Kidney epithelial cell (primary cell): Measurements from ENCODE around the gene IFIT1. TPM values are rescaled to one million over a fixed set of nuclear protein-coding genes. Genes with fewer than 3 reads are reported as not detected.

Experiments
- DNase-seq: peaks from one replicate; pipeline ENCODE4 v3.0.0-alpha.2; 2010; ENCODE audit warnings: low read depth
- H3K27me3 ChIP-seq: 2 replicates; pipeline ENCODE4 v1.6.0; 2011; ENCODE audit warnings: low read length; ENCODE audit not compliant: control insufficient read depth, insufficient read depth
- H3K36me3 ChIP-seq: 2 replicates; pipeline ENCODE4 v1.5.1; 2011; ENCODE audit warnings: low read length; ENCODE audit not compliant: control insufficient read depth, insufficient read depth
- H3K4me3 ChIP-seq: 2 replicates; pipeline ENCODE4 v1.5.1; 2011; ENCODE audit warnings: low read depth, mild to moderate bottlenecking, control low read depth, low read length
- total RNA-seq: library from RNA; depleted of rRNA; stranded (reverse); fragments of >200 nt; gene quantifications from 2 replicates; pipeline ENCODE4 v1.2.3, GENCODE V29; 2015
- TF ChIP-seq, protein P1 (sequence below): IDR thresholded peaks from 2 replicates; pipeline ENCODE4 v1.5.1; 2011; ENCODE audit warnings: mild to moderate bottlenecking, moderate library complexity, low read length, control low read depth, inconsistent platforms; ENCODE audit not compliant: insufficient read depth, poor library complexity, severe bottlenecking

Gene IFIT1
- total RNA-seq, 1 donor from 2014 or later: 10.4 TPM

- TF ChIP-seq, protein P1, sequence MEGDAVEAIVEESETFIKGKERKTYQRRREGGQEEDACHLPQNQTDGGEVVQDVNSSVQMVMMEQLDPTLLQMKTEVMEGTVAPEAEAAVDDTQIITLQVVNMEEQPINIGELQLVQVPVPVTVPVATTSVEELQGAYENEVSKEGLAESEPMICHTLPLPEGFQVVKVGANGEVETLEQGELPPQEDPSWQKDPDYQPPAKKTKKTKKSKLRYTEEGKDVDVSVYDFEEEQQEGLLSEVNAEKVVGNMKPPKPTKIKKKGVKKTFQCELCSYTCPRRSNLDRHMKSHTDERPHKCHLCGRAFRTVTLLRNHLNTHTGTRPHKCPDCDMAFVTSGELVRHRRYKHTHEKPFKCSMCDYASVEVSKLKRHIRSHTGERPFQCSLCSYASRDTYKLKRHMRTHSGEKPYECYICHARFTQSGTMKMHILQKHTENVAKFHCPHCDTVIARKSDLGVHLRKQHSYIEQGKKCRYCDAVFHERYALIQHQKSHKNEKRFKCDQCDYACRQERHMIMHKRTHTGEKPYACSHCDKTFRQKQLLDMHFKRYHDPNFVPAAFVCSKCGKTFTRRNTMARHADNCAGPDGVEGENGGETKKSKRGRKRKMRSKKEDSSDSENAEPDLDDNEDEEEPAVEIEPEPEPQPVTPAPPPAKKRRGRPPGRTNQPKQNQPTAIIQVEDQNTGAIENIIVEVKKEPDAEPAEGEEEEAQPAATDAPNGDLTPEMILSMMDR: no peak
- Histone ChIP-seq H3K27me3 (no peaks in the 10 kb centered on the region), H3K4me3 (no peak overlapping the region), H3K36me3 (no peaks in the 10 kb centered on the region)
- no peak for DNase-seq
Measured at GRCh38 chr10:89363729-89364442, 28.5 kb upstream of the IFIT1 start.

DNA sequence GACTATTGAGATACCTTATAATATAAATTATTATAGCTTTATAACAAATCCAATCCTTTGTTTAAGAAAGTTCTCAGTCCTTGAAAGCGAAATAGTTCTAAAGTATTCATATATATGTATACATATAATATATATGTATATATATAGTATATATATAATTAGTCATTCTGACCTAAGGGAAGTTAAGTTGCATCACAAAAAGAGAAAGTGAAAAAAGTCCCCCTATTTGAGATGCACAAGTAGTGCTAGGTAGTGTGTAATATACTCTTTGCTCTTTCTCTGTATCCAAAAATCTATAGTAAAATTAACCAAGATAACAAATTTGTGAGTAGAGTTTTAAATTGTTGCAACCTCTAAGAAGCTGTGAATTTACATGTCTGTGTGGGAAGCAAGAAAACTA, 27.9 kb upstream of the IFIT1 start:
- no peak for DNase-seq

GRCh38 chr10:89367529-89367928, 24.9 kb upstream of the IFIT1 start:
- DNase-seq: no peak
- no peaks in the 10 kb centered on the region for H3K36me3 ChIP-seq
- H3K27me3 ChIP-seq: no peaks in the 10 kb centered on the region
- TF ChIP-seq, protein P1: no peak
- no peak overlapping the region for H3K4me3 ChIP-seq

More for the DNA sequence above, 27.9 kb upstream of the IFIT1 start:
- no peaks in the 10 kb centered on the region for H3K27me3 ChIP-seq
- no peaks in the 10 kb centered on the region for H3K36me3 ChIP-seq
- TF ChIP-seq, protein P1: no peak
- no peak overlapping the region for H3K4me3 ChIP-seq

DNA sequence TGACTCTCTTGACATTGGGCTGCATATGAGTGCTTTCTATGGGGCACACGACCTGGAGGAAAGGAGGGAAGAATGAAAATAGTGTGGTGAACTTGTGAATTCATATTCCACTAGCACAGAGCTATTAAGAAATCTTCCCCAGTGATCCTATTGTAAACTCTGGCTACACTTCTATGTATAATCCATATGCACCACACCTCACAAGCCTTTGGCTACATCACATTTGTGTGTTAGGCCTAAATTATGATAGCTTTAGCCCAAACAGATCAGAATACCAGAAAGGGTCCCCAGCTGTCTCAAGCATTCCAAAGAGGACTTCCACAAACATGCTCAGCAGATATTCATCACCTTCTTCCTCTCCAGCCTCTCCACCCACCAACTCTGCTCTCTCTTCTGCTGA, 24.3 kb upstream of the IFIT1 start:
- TF ChIP-seq, protein P1: no peak
- no peaks in the 10 kb centered on the region for H3K36me3 ChIP-seq
- H3K27me3 ChIP-seq: no peaks in the 10 kb centered on the region
- no peak overlapping the region for H3K4me3 ChIP-seq
- no peak for DNase-seq

DNA sequence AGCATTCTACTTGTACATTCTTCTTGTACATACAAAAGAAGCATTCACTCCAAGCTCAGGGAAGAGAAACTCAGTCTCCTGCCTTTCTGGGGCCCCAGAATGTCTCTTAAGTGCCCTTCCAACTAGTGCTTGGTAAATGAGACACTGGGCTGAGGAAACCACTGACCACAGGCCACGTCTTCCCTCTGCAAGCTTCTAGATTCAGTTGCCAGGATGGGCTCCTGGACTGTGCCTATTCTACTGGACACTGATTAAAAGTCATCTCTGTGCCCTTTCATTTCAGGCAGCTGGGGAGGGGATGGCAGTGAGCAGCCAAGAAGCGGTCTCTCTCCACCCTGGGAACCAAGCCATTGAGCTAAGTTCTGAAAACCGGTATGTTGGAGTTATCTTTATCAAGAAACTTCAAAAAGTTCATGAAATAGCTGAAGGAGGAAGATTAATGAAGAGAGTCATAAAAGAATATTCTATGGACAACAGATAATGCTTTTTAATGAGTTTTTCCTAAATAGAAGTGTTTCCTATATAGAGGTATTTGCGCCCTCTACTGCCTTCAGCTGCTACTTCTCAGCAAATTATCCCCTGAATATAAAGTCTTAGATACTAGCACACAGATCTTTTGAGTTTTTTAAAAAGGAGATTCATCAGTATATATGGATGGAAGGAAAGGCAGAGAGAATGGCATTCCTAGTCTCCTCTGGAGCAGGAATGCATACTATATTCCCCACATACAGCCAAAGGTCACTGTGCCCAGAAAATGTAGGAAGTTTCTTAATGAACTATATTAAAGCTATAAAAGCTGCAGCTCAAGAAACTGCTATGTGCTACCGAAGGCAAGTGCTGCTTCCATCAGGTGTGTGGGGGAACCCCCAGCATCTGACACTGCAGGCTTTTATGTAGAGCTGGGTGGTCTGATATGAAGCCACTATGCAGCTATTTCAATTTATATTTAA, 23.0 kb upstream of the IFIT1 start:
- TF ChIP-seq, protein P1: peak; percentile 57
- DNase-seq: no peak
- Histone ChIP-seq H3K4me3 (no peak overlapping the region), H3K27me3 (no peaks in the 10 kb centered on the region), H3K36me3 (no peaks in the 10 kb centered on the region)
